GM21515 (cell line): Measurements from ENCODE around the gene NCKAP5.

Experiments used
- ATAC-seq: cut with Tn5 transposase; IDR thresholded peaks from one replicate; pipeline ENCODE4 v1.9.1; 2021; ENCODE audit not compliant: unreplicated experiment

NCKAP5 gene

DNA sequence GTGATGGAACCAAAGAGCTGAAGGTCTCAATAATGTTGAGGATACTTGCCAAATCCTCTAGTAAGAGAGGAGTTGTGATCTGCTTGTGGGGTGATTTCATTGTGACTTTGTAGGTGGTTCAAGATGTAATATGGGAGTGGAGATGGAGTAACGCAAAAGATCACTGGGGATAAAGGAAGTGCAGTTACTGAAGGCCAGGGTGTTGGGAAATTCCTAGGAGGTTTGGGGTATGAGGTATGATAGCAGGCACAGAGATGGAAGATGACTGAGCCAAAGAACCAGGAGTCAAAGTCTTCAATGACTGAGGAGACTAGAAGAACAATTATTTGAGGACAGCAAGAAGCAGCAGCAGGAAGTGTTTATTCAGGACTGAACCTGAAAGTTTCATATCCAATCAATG lies 222.6 kb downstream of the NCKAP5 start:
- no peak for ATAC-seq

DNA sequence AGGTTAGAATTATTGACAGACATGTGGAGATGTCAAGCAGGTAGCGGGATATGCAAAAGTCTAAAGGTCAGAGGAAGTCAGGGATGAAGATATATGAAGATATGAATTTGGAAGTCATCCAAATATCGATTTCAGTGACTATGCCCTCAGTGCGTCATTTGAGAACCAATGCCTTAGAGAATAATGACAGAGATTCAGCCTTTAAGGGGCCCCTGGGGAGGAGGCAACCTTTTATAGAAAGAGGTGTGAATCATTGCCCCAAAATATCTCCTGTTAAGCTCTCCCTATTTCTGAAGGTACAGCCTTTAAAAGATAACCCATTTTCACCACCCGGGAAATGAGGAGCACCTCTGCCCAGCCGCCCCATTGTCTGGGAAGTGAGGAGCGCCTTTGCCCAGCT lies 223.4 kb downstream of the NCKAP5 start:
- ATAC-seq, result no peak

DNA sequence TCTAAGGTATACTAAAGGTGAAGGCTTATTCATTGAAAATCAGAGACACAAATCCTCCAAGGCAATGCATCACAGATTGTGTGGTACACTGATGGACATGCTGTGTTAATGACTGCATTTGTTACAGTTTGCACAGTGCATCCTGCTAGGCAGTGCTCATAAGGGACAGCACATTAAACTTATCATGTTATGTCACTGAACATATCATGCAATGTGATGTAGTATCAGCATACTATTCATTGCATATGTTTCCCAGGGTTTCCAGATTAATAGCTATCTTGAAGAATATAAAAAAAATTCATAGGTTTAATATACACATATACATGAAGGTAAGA lies 225.3 kb downstream of the NCKAP5 start:
- no peak for ATAC-seq

DNA sequence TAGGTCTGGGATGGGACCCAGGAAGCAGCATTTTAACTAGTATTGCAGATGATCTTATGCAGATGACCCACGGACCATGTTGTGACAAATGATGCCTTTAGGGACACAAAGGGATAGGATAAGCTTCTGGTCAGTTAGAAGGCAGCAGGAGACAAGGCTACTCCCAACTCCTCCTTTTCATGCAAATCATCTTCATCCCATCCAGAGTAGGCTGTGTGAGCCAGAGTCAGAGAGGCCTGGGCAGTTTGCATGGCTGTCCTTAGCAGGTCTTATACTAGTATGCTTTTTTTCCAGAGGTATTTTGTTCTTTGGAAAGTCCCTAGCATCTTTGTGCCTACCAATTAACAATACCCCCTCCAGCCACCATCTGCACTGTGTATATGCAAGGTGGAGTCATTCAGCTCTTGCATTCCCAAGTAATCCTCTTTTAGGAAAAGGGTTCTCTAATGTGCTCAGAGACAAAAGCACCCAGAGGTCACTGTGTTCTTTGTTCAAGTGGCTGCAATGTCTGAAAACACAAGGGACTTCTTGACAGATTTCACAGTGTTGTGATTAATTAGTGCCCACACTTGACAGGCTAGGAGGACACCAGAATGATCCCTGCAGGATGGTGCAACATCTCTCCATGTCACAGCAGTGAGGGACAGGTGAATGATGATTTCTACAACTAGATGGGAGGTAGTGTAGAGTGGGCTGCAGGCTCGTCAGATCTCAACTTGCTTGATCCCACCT lies 225.8 kb downstream of the NCKAP5 start:
- no peak for ATAC-seq

DNA sequence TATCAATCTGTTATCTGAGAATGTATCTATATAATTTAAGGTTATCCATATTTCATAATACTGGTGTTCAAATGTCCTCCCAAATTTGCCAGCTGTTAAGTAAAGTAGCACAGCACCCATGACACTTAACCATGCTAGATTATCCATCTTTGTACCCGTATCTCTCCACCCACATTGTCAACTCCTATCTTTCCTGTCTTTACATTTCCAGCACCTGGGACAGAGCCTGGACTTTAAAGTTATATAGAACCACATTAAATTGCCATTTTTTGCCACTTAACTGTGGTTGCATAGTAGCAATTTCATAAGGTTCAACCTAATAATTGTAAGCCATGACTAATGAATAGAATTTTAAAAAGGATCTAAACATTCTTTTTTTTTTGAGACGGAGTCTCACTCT lies 226.7 kb downstream of the NCKAP5 start:
- no peak for ATAC-seq

DNA sequence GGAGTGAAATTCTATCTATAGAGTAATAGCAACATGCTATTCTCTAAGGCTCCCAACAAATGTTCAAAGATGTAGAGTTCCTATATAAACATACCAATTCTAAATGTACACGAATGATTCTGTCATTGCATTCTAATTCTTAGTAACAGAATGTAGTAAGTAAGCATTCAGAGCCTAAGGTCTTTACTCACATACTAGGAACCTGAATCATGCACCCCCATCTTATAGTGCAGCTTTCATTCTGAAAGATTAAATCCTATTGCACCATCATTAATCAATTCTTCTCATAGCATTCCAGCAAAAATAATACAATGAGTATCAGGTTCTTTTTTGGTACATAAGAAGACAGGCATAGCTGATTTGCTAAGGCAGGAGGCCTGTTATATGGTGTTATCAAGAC lies 230.0 kb downstream of the NCKAP5 start:
- ATAC-seq, result no peak

DNA sequence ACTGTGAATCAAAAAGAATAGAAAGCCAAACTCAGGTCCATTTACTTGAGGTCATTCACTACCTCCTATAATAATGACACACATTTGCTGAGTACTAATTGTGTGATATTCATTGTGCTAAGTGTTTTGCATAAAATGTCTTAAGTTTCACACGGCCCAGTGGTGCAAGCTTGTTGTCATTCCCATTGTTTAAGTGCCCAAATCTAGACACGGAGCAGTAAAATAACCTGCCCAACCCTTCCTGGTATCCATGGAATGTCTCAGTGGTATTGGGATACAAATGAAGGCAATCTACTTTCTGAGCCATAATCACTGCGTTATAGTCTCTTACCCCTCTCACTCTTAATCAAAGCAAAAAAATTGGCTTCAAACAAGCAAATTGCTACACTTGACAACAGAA lies 233.3 kb downstream of the NCKAP5 start:
- ATAC-seq, result no peak

DNA sequence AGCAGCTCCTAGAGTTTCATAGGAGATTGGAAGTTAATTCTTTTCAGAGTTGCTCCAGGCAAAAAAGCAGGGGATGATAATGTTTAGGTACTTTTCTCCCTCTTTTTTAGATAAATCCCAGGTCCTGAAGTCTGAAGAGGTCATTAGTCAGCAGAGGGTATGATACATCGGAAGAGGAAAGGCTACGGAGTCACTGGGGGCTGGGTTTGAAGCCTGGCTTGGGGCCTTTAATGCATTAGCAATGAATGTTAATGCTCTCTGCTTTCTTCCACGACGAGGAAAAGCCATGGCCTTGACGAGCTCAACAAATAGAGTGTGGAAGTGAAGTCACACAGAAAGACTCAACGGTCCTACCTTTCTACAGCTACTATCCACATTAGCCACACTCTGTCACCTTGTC lies 235.1 kb downstream of the NCKAP5 start:
- ATAC-seq, result no peak

DNA sequence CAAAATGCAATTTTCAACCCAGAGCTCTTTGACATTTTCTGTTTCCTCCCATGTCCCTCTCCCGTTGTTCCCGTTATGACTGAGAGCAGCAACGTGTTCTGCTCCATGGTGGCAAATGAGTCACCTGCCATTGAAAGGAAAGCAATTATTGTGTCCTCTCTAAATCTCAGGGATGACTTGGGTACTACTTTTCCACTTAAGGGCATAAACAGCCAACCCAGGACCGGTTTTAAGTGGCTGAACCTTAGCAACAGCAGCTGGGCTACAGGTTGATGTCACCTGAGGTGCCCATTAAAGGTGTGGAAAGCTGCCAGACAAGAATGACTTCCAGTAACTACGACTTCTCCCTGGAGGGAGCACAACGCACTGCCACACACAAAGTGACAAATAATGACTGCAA lies 236.8 kb downstream of the NCKAP5 start:
- ATAC-seq, result no peak

DNA sequence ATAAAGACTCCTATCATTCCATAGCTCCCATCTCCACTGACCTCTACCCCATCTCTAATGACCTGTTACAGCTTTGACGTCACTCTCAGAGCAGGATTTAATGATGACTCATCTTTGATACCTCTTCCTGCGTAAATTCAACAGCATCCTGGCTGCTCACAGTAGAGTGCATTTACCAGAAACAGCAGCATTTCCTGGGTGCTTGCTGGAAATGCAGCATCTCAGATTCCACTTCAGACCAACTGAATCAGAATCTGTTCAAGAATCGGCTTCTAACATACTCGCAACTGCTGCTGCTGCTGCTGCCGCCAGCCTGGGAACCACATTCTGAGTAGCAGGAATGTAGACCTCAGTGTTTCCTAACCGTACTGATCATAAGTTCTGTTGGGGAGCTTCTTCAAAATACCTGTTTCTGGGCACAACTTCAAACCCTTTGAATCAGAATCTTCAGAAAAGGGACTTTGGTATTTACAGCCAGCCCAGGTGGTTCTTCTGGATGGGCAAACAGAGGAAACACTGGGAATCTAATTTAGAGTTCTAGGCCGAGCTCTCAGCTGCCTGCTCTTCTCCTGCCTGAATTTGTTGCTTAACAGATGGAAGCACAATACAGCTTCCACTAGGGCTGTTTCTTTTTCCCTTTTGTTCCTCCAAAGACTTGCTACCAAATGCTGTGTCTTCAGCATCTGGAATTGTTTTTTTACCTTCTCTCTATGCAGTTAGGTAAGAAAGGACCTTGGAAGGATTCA lies 241.4 kb downstream of the NCKAP5 start:
- ATAC-seq, result no peak

DNA sequence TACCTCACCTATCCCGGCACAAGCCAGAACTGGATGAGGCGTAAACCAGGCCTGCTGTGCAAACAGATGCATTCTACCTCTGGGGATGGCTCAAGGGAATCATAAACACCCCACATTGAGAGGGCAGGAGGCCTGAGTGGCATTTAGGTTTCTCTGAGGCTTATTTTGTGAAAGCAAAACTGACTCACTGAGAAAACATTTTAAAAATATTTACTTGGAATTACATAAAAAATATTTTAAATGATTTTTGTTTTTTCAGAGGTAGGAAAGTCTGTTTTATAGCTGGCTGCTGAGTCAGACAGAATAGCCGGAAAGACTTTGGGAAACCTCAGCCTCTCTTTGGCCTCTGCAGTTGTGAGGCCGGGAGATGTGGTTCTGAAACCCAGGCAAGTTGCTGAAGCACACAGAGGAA lies 244.1 kb downstream of the NCKAP5 start:
- no peak for ATAC-seq

DNA sequence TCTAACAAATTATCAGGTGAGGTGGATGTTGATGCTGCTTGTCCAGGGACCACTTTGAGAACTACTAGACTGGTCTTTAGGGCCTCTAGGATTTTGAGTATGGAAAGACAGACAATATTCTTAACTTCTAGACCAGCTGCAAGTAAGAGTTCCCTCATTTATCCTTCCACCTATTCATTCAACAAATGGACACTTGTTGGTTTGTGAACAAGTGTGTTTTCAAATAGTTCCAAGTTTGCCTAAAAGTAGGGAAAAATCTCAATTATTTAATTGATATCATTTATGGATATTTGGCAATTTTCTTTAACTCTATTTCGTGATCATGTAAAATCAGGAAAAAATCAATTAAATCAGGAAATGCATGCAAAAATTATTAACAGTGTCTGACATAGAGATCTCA lies 245.4 kb downstream of the NCKAP5 start:
- no peak for ATAC-seq

DNA sequence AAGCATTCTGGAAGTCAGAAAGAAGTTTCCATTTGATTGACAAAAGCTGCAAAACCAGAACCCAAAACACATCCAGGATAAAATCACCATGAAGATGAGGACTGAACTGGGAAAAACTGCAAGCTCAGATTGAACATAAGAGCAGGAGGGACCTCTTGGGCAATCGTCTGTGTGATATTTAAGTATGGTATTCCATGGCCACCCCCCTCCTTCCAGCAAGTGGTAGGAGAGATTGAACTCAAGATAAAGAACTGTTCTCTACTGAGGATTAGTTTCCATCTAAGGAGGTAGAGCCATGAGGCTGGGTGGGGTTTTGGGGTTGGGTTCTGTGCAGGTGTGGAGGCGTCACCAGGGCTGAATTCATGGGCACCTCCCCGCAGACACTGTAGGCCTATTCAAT lies 251.1 kb downstream of the NCKAP5 start:
- ATAC-seq, result no peak

DNA sequence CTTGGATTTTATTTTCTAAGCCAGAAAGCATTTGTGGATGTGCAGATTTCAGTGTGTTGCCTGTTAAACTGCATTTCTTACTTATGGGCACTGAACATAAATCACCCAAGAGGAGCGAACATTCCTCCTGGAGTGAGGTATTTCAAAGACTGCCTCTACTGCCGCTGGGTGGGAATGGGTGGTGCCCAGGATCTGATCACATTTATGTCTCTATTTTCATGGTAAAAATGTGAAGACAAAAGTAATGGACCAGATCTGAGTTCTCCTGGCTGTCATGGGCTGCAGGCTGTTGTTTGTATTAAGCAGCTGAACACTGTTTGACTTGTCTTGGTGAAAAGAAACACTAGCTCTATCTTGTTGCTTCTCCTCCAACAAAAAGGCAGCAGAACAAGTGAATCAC lies 251.7 kb downstream of the NCKAP5 start:
- ATAC-seq, result no peak

DNA sequence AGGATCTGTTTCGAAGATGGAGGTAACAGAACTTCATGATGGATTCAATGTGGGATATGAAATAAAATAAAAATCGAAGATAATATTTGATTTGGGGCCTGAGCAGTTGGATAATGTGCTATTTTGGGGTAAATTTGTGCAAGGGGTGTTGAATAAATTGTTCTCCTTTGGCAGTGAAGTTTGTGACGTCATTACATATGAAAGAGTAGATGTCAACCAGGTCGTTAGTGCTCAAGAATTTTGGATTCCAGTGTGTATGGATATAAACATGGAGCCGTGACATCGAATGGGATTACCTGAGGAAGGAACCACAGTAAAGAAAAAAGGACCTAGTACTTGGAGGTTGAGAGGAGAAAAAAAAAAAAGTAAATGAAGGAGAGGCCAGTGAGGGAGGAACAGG lies 253.0 kb downstream of the NCKAP5 start:
- no peak for ATAC-seq

DNA sequence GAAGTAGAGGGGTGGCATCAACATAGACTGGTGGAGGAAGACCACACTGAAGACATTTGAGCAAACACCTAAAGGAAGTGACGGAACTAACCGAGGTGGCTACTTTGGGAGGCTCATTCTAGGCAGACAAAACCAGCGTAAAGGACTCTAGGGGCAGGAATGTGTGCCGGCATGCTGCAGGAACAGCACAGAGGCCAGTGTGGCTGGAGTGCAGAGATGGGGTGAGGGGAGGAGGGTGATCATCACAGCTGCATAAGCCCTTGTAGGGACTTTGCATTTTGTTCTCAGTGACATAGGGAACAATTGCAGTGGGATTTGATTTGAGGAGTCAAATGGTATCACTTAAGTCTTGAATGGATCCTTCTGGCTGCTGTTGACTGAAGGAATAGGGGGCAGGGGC lies 253.5 kb downstream of the NCKAP5 start:
- no peak for ATAC-seq

DNA sequence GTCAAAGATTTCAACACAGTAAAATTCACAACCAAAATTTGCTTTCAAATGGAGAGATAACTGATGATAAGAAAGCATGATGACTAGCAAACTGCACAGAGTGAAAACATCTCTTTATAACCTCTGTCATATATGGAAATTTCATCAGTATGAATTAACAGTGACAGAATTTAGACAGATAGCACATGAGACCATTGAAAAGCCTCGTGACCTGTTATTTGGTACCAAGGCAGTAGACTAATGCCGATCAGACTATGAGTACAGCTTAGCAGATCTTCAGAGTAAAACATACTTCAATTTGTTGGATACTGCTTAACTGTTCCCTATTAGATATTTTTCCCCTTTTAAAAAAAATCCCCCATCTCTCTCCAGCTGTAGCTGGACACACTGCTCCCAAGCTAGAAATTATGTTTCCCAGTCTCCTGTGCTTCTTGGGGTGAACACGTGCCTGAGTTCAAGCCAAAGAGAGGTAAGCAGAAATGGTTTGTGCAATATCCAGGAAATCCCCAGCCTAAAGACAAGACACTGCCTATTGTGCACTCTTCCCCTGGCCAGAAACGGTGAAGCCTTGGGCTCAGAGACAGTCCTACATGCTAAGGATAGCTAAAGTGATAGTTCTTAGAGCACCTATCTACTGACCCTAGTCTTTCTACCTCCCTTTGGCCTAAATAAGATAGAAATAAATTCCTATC lies 256.1 kb downstream of the NCKAP5 start:
- no peak for ATAC-seq

DNA sequence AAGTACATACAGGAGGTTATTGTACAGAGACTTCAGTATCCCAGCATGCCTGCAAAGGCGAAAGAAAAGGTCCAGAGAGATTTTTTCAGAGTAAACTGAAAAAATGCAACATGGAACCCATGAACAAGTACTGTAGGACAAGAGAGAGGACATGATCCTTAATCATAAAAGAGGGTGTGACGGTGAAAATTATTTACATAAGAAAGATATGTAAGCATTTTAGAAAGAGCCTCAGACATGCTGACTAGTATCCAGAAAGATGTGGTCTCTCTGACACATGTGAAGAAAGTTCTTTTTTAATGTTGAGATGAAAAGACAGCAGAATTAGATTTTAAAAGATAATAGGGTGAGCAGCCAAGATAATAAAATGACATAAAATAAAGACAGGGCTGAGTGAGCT lies 262.0 kb downstream of the NCKAP5 start:
- no peak for ATAC-seq

DNA sequence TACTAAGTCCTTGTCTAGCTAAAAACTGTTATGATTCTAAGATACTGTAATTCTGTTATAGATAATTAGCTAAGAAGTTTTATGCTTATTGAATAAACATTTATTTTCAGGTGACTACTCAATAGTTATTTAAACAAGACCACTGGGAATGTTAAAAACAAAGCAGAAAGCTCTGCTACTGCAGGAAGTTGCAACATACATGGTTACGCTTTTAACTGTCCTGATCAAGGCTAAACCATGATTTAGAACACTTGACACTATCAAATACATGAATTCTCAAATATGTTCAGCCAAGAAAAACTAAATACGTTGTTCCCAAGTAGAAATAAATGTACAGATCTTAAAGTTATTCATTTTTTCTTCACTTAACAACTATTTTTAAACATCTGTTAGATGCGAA lies 263.9 kb downstream of the NCKAP5 start:
- no peak for ATAC-seq

DNA sequence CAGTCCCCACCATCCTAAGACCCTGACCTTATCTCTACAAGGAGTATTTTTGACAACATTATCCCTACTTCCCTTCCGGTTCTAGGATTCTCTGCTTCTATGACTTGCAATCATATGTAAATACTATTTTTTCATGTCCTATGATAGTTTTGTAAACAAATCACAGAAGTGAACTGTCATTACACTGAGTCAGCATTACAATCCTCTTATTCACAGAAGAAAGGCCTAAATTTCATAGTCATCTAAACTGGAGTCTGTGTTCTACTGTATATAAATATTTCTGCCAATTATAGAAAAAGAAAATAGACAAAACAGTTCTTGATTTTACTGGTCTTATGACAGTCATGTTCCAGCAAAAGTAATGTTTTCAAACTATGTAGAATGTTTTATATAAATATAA lies 265.1 kb downstream of the NCKAP5 start:
- no peak for ATAC-seq

DNA sequence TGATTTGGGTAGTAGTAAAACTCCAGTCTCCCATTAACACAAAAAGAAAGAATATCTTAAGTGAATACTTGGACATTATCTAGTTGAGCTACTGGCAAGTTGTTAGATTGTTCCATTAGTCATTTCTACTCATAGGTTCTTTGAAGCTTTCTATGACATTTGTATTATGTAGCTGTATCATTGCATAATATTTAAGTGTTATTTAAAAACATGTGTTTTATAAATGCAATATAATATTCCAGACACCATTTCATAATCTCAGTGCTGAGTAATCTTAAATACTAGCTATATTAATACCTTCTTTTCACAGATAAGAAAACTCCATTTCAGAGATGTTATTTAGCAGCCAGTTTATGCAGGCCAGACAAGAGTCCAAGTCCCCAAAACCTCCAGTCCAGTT lies 271.9 kb downstream of the NCKAP5 start:
- ATAC-seq, result no peak
